GM19455 (cell line): Measurements from ENCODE around the gene FAM162B.
"Not testable (repeated sequence)": the region's sequence is repeated elsewhere in the genome, so short reads cannot be mapped to it uniquely, and the experiment has no call there.

ENCODE experiments used
- ATAC-seq: cut with Tn5 transposase; IDR thresholded peaks from one replicate; pipeline ENCODE4 v1.9.1; 2021; ENCODE audit not compliant: unreplicated experiment

Gene FAM162B

GRCh38 chr6:116764961-116765841 is at the start of gene FAM162B:
TSS of gene FAM162B (minus strand) at chr6:116765719. CDS start at chr6:116765576, 143 bp downstream.
- no peak for ATAC-seq

DNA sequence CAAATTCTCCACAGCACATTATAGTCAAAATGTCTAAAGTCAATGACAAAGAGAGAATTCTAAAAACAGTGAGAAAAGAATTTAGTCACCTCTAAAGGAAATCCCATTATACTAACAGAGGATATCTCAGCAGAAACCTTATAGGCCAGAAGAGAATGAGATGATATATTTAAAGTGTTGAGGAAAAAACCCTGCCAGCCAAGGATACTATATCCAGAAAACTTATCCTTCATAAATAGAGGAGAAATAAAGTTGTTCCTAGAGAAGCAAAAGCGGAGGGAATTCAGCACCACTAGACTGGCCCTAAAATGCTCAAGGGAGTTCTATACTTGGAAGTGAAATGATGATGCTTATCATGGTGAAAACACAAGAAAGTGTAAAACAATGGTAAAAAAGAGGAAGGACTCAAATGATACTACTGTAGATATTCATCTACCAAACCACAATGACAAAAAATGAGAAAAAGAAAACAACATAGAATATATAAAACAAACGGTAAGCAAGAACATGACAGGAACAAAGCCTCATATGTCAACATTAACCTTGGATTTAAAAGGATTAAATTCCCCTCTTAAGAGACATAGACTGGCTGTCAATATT is 46.6 kb upstream of the FAM162B start:
- no peak for ATAC-seq

GRCh38 chr6:116801971-116802370 is 36.5 kb upstream of the FAM162B start:
- ATAC-seq: no peak

DNA sequence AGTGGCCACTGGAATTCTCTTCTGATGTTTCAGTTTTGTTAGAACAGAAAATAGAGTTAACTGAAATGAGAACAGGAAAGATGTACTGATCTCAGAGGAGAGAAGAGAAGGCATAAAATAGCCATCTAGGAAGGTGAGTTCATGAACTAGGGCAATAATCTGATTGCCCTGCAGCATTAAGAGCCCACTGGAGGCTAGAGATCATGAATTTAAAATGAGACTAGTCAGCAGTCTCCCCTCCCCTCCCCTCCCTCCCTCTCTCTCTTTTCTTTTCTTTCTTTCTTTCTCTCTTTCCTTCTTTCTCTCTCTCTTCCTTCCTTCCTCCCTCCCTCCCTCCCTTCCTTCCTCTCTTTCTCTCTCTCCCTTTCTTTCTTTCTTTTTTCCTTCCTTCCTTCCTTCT is 34.4 kb upstream of the FAM162B start:
- no peak for ATAC-seq

DNA sequence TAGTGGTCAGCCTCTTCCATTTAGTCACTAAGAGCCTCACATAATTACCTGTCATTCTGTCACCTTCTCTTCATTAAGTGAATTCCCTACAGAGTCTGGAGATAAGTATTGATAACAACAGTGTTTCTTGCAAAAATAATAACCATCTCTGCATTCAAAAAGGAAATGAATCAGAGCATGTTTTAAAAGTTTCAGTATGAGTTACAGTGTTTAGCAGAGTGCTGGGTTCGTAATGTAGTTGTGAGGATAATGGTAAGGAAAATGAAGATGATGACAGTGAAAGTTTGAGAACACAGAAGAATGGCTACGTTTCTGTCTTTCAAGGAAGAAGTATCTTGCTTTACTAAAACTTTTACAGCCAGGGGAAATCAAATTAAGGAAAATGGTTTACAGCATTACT is 32.1 kb upstream of the FAM162B start:
- ATAC-seq: no peak

DNA sequence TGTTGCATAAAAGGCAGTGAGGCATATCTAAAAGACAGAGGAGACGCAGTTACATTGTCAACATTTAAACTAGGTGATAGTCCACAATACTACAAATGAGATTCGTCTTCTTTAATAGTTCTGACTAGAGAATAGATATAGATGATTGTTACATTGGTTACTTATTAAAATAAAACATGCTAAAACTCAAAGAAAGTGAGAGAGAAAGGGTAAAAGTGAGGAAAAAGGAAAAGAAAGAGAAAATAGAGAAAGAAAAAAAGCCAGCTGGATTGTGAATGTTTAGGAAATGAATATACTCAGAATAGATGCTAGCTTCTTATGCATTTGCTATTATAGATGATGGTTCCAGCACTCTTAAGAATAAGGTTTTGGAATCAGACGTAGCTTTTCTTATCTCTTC is 27.7 kb upstream of the FAM162B start:
- ATAC-seq: no peak

DNA sequence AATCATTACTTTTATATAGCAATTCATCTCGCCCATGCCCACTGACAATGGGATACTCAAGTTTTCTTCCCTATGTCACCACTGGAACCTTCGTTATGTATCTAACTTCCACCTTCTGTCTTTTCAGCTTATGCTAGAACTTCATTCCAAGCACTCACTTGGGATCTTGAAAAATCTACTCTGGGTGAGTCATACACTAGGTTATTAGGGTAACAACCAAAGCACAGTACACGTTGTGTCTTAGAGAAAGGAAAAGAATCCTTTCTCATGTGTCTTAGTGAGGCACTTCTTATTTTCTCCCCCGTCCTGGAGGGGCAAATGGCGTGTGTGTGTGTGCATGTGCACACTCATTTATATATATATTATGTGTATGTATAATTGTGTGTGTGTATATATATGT is 18.3 kb upstream of the FAM162B start:
- ATAC-seq: no peak

DNA sequence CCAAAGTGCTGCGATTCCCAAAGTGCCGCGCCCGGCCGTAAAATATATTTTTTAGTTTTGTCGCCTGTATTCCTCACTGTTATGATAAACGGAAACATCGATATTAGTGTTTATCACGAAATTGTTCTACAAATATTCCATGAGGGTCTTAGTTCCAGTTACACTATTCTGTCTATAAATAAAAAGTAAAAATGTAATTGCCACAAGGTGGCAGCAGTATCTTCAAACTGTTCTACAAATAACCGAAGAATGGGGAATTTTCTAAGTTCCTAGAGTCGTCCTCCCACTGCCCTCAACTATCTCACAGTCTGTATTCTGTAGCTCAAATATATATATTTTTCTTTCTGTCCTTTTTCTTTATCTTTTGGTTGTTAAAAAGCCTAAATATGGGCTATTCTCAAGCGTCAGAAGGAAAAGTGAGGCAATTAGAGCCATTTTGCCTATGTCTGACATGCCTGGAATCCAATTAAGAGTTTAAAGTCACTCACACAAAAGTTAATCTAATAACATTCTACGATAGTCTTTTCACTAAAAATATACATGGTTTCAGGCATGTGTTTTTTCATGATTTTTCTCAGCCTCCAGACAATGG is 14.2 kb upstream of the FAM162B start:
- no peak for ATAC-seq

DNA sequence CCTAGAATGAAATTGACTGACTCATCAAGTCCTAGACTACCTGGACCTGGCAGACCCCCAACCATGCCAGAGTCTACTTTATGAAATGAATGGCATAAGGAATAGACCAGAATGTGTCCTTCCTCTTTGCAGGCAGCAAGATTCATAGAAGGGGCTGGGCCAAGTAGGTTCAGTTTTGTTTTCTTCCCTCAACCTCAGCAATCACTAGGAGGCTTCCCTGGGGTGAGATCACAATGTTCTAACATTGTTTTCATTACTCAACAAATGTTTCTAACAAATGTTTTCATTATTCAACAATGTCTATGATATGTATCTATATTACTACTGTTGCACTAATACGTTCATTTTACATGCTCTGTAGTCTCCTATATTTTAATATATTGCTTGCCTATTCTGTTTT is 8.4 kb upstream of the FAM162B start:
- ATAC-seq: no peak

- ATAC-seq: no peak
These were observed 6.9 kb upstream of the FAM162B start for GRCh38 chr6:116772450-116772849.

DNA sequence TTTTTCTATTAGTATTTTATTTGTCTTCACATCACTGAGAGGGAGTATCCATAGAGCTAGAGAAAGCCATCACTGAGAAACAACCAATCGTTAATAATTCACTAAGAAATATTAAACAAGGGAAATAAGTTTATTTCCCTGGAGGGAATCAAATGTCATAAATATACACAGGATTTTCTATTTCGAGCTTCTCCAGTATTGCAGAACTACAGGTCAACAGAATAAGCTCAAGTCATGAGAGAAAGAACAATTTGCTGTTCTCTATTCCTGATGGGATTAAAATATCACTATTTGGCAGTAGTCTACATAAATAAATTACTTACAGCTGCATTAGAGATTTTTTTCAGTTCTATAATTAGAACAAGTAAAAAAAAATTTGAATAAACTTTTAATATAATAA is 2.2 kb upstream of the FAM162B start:
- ATAC-seq: no peak

- no peak for ATAC-seq
These were observed 1.1 kb upstream of the FAM162B start for GRCh38 chr6:116766506-116767176.

DNA sequence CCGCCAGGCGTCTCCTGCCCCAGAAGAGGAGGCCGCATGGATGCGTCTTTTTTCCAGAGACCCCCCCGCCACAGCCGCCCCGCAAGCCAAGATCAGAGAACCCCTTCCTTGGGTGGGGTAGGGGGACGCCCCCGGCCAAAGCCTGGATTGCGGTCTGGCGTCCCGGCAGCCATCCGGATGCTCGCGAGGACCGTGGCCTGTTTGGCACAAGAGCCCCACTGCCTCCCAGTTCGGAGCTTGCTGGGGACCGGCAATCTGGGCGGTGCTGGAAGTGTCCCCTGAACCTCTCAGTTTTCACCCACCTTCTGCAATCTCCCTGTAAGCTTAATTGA is 924 bp downstream of the FAM162B start:
- no peak for ATAC-seq

- no peak for ATAC-seq
These were observed 1.5 kb downstream of the FAM162B start for GRCh38 chr6:116763906-116764628.

DNA sequence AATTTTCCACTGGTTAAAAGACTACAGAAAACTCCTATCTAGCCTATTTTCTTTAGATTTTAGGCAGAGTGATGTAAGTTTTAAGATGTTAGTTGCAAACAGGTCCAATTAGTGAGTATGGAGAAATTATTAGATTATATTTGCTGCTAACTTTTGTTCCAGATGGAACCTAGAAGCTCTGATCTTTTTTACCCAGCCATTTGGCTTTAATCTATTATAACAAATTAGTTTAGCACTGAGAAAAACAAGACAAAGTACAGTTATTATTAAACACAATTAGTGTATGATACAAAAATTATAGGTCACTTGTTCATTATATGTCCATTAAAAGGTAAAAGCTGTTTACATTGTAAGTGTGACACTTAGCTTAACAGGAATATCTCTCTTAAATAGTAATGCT is 2.5 kb downstream of the FAM162B start:
- ATAC-seq: no peak

GRCh38 chr6:116762235-116762634 is 3.3 kb downstream of the FAM162B start:
- ATAC-seq: no peak

DNA sequence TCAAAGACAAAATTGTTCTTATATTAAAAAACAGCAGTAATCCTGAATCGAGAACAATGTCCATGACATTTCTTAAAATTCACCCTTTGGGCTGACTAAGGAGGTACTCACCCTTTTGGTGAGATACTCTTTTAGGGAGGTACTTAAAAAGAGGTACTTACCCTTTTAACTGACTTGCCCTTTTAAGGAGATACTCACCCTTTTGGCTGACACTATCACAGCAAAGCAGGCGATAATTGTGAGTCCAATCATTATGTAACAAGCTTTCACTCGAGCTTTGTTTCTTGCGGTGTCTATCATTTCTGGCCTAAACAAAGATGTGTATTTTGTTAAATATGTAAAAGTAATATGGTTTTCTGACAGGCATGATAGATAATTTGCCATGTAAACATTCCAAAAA is 3.7 kb downstream of the FAM162B start:
- ATAC-seq: no peak

DNA sequence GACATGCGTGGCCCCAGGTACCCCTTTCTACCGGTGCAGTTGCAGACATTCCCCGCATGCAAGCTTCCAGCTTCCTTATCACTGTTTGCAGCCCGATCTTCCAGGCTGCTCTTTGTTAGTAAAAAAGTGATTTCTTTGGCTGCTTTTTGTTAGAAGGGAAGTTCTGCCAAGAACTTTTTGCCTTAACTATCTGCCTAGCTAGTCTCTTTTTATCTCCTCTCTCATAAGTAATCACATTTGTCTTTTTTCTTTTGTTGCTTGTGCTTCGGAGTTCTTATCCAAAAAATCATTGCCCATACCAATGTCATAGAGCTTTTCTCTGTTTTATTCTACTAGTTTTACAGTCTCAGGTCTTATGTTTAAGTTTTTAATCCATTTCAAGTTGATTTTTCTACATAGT is 20.3 kb downstream of the FAM162B start:
- no peak for ATAC-seq

GRCh38 chr6:116741571-116741970 is 23.9 kb downstream of the FAM162B start:
- ATAC-seq: no peak

DNA sequence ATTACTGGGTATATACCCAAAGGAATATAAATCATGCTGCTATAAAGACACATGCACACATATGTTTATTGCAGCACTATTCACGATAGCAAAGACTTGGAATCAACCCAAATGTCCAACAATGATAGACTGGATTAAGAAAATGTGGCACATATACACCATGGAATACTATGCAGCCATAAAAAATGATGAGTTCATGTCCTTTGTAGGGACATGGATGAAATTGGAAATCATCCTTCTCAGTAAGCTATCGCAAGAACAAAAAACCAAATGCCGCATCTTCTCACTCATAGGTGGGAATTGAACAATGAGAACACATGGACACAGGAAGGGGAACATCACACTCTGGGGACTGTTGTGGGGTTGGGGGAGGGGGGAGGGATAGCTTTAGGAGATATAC is 25.0 kb downstream of the FAM162B start:
- not testable (repeated sequence) for ATAC-seq

DNA sequence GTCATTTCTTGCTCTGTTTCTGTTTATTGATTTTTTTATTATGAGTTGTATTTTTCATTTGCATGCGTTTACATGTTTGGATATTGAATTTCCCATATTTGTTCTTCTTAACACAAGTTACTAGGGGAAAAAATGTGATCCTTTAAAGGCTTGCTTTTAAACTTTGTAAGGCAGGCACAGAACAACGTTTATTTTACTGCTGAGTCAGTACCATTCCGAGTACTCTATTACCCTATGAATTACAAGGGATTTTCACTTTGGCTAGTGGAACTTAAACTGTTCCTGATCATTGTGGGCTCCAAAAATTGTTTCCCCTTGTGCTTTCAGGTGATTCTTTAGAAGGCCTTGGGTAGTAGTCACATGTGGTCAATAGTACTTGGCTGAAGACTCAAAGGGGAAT is 28.5 kb downstream of the FAM162B start:
- no peak for ATAC-seq
